ENCODE results near the gene ZNF554.

Gene ZNF554

DNA sequence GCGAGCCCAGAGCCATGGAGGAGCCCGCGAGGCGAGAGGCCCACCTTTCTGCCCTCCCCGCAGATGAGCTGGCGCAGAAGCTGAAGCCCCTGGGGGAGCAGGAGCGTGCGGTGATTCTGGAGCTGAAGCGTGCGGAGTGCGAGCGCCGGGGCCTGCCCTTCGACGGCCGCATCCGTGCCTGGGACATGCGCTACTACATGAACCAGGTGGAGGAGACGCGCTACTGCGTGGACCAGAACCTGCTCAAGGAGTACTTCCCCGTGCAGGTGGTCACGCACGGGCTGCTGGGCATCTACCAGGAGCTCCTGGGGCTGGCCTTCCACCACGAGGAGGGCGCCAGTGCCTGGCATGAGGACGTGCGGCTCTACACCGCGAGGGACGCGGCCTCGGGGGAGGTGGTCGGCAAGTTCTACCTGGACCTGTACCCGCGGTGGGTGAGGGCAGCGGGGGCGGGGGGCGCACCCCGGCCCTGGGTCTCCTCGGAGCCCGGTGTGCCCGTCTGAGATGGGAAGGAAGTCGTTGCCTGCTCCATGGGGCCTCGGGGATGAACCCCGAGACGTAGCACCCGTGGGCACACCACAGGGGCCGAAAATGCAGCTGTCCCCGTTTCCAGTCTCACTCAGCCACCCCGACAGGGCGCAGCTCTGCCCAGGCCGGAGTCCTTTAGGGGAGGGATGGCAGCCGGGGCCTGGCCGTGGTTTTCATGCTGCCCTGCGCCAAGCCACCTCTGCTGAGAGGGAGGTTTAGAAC is 12.1 kb upstream of the ZNF554 start:
- no peak for DNase-seq (ENCODE audit: low spot score)

DNA sequence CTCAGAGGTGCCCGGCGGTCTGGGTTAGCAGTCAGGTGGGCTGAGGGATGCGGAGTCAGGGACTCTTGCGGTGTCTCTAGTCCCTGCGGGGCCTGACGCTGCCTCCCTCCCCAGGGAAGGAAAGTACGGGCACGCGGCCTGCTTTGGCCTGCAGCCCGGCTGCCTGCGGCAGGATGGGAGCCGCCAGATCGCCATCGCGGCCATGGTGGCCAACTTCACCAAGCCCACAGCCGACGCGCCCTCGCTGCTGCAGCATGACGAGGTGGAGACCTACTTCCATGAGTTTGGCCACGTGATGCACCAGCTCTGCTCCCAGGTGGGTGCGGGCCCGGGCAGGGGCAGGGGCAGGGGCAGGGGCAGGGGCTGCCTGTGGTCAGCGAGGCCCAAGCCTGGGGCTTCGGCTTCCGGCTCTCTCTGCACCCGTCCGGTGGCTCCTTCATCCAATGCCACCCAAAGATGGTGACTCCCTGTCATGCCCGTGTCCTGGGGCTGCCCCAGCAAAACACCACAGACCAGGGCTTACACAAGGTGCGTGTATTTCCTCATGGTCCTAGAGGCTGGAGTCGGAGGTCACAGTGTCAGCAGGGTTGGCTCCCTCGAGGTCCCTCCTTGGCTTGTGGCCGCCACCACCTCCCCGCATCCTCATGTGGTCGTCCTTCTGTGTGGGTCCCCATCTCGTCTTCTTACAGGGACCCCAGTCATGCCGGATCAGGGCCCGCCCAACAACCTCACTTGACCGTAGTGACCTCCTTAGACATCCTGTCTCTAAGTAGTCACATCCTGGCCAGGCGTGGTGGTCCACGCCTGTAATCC is 11.3 kb upstream of the ZNF554 start:
- DNase-seq (ENCODE audit: low spot score), result no peak

DNA sequence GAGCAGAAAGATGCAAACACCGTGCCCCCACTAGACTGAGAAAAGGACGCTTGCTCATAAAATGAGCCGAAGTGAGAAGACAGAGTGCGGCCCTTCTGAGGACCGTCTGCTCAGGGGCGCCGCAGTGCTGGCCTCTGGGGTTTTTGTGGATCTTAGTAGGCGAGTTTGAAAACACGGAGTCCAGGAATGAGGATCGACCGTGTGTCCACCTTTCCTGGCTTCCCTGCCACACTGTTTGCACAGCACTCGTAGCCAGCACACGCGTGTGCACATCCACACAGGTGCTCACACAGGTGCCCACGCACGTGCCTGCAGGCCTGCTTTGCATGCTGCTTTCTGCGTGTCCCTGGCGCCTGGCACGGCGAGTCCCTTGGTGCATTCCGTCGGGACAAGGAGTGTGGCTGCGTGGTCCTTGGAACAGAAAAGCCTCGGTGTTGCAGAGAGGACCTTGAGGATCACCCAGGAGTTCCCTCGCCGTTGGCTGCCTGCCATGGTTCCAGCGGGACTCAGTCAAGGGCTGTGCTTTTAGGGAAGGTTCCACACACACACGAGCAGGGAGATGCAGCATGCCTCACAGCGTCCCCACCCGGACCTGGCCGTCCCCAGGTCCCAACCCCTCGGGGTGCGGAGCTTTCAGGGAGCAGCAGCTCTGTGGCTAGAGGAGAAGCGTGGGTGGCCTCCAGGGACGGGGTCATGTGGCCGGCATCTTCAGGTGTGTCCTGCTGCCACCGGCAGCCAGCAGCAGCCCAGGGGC is 10.1 kb upstream of the ZNF554 start:
- DNase-seq (ENCODE audit: low spot score), result no peak

DNA sequence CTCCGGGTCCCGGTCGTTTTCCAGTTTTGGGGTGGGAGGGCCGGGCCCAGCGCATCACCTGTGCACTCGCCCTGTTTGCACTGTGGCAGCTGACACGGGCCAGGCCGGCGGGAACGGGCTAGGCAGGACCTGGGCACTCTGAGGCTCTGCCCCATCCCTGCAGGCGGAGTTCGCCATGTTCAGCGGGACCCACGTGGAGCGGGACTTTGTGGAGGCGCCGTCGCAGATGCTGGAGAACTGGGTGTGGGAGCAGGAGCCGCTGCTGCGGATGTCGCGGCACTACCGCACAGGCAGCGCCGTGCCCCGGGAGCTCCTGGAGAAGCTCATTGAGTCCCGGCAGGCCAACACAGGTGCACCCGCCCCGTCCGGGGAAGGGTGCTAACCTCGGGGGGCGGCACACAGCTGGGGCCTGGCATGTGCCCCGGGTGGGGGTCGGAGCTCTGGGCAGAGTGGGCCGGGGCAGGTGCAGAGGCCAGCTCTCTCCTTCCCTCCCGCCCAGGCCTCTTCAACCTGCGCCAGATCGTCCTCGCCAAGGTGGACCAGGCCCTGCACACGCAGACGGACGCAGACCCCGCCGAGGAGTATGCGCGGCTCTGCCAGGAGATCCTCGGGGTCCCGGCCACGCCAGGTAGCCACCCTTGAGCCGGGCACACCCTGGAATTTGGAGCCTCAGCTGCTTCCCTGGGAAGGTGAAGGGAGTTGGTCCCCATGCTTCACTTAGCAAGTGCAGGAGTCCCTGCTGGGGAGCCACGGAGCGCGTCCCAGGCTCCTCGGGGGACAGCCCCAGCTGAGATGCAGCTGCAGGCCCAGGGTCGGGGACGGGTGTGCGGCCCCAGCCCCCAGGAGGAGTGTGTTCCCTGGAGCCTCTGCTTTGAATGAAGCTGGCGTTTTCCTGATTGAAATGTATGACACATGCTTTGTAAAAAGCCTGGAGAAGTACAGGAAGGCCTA is 9.3 kb upstream of the ZNF554 start:
- DNase-seq (ENCODE audit: low spot score), result no peak

DNA sequence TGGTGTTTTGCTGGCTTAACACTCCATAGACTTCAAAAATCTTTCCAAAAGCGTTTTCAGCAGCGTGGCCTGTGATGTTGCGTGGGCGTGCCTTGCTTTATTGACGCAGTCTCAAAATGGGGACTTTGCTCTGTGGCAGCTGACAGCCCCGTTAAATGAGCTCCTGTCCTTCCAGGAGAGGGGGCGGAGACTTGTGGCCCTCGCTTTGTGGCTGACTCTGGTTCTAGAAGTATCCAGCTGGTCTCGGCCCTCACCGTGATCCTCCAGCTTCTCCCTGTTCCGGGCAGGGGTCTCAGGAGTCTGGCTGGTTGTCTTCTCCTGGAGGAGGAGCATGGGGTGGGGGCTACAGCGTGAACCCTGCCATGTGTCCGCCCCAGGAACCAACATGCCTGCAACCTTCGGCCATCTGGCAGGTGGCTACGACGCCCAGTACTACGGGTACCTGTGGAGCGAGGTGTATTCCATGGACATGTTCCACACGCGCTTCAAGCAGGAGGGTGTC is 8.4 kb upstream of the ZNF554 start:
- no peak for DNase-seq (ENCODE audit: low spot score)

DNA sequence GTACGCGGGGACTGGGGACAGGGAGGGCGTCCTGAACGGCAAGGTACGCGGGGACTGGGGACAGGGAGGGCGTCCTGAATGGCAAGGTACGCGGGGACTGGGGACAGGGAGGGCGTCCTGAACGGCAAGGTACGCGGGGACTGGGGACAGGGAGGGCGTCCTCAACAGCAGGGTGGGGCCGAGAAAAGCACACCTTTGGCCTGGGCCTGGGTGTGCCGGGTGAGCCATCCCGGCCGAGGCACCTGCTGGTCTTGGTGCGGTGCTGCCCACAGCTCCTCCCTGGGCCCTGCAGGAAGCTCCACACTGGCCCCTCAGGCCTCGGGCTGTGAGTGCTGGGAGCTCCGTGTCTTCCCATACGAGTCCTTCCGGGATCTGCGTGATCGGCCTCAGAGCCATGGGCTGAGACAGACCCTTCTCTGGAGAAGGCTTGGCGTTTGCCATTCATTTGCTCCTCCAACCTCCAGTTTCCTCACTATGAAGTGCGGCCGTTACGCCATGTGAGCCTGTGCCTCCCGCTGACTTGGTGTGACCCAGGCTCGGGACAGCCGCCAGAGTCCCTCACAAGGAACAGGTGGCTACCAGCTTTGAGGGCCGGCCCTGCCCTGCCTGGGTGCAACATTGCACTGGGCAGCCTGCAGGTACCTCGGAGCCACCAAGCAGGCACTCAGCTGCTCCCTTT is 7.8 kb upstream of the ZNF554 start:
- DNase-seq (ENCODE audit: low spot score), result no peak

DNA sequence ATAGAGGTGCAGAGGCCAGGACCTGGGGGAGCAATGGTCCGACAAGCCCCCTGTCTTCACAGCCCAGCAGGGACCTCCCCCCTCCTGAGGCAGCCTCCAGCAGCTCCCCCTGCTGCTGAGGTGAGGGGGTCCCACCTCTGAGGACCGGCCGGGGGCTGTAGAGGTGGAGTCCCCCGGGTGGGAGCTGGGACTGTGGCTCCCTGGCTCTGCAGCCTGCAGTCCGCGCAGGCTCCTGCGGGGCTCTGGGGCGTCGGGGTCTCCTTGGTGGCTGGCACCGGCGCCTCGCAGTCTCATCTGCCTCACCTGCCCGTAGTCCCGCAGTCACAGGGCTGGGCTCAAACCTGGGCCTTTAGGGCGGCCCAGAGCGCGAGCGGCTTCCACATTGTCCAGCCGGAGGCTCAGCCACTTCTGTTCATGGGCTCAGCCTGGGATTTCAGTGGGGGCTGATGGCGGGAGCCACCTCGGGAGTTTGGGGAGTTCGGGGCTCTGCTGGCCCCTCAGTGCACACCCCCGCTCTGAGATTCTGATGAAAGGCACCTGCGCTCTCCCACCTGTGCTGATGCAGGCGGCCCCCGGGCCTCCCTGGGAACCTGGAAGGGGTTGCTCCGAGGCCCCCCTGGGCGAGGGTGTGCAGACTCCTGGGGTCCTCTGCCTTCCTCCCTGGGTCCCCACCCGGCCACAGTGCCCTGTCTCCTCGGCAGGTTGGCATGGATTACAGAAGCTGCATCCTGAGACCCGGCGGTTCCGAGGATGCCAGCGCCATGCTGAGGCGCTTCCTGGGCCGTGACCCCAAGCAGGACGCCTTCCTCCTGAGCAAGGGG is 7.0 kb upstream of the ZNF554 start:
- no peak for DNase-seq (ENCODE audit: low spot score)

DNA sequence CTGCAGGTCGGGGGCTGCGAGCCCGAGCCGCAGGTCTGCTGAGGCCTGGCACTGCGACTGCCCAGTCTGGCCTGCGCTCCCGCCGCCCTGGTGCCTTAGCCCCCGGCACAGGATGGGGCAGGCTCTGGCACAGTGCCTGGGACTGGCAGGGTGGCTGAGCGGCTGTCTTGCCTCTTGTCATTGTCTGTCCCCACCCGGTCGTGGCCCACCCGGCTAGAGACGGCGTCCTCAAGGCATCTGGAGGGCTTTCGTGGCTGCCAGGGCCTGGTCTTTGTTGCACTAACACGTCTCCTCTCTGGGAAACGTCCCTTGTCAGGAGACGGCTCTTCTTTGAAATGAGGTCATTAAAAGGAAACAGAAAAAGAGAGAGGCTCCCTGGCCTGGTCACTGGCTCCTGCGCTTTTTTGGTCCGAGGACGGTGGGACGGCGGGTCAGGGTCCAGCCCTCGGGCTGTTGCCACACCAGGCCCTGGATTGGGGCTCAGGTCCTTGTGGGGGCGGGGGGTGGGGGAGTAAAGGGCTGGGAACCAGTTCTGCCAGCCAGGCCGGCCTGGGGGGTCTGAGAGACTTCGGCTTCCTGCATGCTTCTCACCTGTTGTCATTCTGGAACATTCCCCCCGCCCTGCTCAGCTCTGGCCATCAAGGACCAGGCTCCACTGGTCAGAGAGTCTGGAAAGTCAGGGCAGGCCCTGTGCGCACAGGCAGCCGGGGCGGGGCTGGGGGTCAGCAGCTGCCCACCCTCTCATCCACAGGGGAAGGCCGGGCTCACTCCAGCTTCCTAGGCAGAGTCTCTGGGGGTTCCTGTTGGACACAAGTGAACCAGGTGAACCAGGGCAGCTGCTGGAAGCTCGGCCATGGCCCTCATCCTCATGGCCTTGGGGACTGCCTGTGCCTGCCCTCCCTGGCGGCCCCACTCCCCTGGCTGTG is 6.2 kb upstream of the ZNF554 start:
- no peak for DNase-seq (ENCODE audit: low spot score)

DNA sequence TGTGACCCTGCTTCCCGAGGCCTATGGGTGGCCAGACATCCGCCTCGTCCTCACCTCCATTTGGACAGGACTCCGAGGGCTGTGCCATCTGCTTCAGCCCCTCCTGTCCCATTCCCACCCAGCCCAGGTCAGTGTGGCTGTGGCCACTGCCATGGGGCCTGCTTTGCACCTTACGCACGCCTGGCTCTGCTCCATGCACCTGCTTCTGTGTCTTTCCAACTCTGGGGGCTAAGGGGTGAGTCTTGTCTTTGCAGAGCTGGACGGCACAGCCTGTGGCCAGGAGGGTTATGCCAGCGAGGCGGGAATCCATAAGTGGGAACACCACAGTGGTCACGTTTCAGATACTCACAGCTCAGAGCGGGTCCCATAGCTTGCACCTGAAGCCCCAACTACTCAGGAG is 5.2 kb upstream of the ZNF554 start:
- no peak for DNase-seq (ENCODE audit: low spot score)

DNA sequence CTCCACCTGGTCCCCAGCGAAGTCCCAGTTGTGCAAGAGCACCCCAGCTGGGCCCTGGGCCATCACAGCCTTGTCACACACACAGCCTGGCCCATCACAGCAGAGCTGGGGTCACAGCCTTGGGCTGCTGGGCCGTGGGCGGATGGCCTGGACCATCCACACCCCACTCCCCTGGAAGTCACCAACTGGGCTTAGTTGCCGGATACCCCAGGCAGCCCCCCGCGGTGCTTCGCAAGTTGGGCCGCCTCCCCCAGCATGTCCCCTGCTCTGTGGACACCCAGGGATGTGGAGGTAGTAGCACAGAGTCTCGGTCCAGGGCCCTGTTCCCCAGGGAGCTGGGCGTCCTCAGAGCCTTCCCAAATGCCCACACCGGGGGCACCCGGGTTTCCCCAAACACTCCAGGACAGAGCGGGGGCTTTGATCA is 4.5 kb upstream of the ZNF554 start:
- DNase-seq (ENCODE audit: low spot score), result no peak

DNA sequence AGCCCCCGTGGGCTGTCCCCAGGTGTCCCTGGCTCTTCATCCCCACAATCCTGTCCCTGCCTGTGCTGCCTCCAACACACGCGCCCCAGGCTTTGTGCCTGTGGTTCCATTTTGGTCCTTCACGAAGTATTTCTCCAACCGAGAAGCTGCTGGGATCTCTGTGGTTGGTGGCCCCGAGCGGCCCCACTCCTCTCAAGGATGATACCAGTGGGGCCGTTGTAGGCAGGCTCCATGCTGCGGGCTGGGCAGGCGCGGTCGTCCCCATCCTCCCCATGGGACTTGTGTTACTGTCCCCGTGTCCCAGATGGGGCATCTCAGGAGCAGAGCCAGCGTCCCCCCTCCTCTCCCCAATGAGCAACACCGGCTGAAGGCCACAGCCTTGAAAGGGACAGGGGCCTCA is 3.7 kb upstream of the ZNF554 start:
- no peak for DNase-seq (ENCODE audit: low spot score)

DNA sequence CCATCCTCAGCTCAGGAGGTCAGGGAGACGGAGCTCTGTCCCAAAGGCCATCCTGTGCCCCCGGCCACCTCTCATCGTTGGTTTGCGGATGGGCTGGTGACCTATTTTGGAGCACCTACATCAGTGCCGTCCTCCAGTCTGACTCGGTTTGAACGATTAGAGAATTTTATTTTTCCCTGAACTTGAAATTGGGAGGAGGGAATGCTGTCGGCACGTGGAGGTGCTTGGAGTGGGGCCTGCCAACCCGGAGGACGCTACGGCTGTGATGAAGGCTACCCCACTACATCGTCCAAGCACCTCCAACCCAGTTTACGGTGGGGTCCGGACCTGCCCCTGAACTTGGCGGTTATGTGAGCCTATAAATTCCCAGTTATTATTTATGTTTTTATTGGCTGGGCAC is 3.0 kb upstream of the ZNF554 start:
- DNase-seq (ENCODE audit: low spot score), result no peak

DNA sequence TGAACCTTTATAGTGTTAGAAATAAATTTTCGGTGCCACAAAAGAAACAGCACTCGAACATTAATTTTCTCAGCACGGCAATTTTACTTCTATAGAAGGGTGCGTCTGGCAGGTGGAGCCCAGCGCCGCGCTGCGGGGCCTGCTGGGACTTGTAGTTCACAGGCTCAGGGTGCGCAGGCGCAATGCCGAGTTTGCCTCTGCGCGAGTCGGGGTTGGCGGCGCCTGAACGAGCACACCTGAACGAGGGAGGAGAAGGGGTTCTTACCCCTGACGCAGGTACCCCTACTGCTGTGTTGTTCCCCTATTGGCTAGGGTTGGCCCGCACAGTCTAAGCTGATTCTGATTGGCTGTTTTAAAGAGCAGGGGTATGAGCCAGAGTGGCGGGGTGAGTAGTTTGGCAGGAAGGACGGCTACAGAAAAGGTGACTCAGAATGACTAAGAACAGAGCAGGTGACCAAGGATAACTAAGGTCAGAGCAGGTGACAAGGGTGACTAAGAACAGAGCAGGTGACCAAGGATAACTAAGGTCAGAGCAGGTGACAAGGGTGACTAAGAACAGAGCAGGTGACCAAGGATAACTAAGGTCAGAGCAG is 2.3 kb upstream of the ZNF554 start:
- DNase-seq (ENCODE audit: low spot score), result peak; percentile 54

DNA sequence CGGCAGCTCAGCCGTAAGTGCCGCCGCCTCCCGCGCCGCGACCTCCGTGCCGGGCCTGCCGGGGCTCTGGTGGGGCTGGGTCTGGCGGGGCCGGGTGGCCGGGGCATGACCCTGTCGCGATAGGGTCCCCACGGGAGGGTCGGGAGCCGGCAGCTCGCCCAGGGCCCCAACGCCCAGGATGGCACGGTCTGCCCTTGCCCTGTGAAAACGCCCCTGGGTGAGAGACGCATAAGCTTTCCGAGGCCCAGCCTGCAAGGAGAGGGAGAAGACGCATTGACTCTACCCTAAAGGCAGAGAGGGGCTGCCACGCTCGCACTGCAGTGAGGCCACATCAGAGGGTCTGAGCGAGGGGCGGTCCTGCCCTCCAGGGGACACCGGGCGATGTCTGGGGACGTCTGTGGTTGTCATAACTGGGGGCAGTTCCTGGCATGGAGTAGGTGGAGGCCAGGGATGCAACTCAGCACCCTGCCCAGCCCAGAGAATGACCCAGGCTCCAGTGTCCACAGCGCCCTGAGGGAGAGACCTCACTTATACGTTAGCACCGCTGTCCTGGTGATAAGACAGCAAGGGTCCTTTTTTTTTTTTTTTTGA is 539 bp downstream of the ZNF554 start:
- no peak for DNase-seq (ENCODE audit: low spot score)

DNA sequence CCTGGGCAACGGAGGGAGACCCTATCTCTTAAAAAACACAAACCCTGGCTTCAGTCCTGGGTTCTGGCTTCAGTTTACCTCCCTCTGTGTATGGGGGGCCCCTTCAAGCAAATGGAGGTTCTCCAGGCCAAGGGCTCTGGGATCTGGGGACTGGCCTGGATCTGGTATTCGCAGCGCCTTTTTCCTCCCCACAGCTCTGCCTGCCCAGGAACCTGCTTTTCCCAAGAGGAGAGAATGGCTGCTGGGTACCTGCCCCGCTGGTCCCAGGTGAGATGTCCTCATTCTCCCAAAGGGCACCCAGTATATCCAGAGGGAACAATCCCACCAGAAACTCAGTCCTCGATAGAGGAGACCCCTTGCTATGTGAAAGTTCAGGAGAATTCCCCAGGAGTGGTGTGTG is 3.2 kb downstream of the ZNF554 start:
- DNase-seq (ENCODE audit: low spot score), result no peak

DNA sequence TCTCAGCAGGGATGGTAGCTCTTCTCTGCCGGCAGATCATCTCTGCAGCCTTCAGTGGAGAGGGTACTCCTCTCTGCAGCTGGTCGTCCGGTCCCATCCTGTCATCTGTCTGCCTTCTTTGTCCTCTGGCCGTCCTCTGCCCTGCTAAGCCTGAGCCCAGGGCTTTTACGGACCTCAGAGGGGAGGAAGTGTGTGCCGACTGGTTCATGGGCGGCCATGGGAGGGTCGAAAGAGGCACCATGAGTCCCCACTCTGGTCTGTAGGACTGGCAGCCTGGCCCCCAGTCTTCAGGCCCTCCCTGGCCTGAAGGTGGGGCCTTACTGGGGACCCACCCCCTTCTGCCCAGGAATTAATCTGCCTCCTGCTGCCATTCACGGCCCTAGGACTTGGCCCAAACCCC is 4.0 kb downstream of the ZNF554 start:
- DNase-seq (ENCODE audit: low spot score), result no peak

DNA sequence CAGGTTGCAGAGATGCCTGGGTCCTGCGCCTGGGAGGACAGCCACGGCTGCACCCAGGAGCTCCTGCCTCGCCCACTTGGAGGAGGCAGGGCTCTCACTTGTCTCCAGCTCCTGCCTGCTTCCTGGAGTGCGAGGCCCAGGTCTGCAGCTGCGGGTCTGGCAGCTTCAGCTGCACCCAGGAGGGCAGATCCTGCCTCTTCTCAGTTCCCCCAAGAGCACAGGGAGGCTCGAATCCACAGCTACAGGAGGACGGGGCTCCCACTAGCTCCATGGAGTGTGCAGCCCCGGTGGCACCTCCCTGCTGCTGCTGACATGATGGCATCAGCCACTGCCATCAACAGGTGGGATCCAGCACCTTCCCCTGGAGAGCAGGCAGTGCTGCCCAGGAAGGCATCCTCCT is 4.5 kb downstream of the ZNF554 start:
- no peak for DNase-seq (ENCODE audit: low spot score)

DNA sequence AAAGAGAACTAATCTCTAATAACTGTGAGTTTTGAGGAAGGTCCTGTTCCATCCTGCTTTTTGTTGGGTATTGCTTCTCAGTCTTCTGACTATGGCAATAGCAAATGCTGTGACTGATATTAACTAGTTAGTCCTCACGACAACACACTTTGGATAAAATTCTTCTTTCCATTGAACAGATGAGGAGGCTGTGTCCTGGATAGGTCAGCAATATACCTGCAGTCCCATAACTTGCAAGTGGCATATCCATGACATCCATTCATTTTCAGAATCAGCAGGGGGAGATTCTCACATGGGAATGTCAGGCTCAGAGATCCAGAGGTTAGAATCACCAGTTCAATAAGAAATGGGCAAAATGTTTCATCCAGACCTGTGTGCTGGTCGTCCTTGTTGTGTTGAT is 7.4 kb downstream of the ZNF554 start:
- no peak for DNase-seq (ENCODE audit: low spot score)

All from SW480 (cell line).